Measurements from ENCODE around the gene CDH23.

GRCh38 chr10:71433768-71434744 lies 37.3 kb downstream of the CDH23 start:
- TF ChIP-seq EP300 (IDR thresholded peaks at IDR 0.05; ENCODE audit: low read depth): no peak
- no peak for TF ChIP-seq POLR2AphosphoS5 (IDR thresholded peaks at IDR 0.05)
- no peak for TF ChIP-seq CTCF (IDR thresholded peaks at IDR 0.05)
- no peak for TF ChIP-seq POLR2A (IDR thresholded peaks at IDR 0.05)

Measured in transverse colon (tissue), 4 donors.